HG03108 (cell line): ENCODE data around the gene ANKRD11.
"Not testable (repeated sequence)": the region's sequence is repeated elsewhere in the genome, so short reads cannot be mapped to it uniquely, and the experiment has no call there.

Source experiments
- ATAC-seq: cut with Tn5 transposase; IDR thresholded peaks from one replicate; pipeline ENCODE4 v1.9.1; 2021; ENCODE audit warnings: moderate library complexity; ENCODE audit not compliant: unreplicated experiment

Gene ANKRD11

GRCh38 chr16:89318871-89319630, 171.3 kb downstream of the ANKRD11 start:
- ATAC-seq: no peak

DNA sequence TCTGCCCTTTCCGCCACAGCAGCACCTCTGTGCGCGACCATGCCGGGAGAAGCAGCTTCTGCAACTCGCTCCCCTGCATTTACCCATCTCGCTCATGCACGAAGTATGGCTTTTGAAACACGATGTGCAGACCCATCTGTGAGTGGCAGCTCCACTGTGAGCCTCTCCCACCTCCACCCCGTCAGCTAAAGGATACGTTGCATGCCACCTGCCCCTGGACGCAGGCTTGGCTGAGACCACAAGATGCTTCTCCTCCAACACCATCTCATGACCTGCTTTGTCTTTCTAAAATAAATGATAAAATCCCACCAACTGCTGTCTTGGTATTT, 172.0 kb downstream of the ANKRD11 start:
- no peak for ATAC-seq

- ATAC-seq: no peak
Observed at GRCh38 chr16:89317729-89318429, 172.5 kb downstream of the ANKRD11 start.

GRCh38 chr16:89317101-89317671, 173.2 kb downstream of the ANKRD11 start:
- ATAC-seq: no peak

DNA sequence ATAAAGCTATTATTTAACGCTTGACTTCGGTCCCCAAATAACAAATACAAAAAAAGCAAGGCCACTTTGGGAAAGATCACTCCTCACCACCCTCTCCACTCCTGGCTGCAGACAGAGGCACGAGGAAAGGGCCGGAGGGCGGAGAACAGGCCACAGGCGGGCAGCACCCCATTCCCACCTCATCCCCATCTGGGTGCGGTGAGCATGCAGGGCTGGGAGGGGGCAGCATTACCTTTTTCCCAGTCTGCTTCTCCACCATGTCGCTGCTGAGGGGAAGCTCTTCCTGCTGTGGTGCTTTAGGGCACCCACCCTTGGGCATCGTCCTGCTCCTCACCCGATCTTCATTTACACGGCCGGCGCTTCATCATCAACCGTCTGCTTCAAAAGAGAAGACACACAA, 173.7 kb downstream of the ANKRD11 start:
- ATAC-seq: no peak

- peak; percentile 57 for ATAC-seq
Observed at GRCh38 chr16:89315791-89316581, 174.4 kb downstream of the ANKRD11 start.

DNA sequence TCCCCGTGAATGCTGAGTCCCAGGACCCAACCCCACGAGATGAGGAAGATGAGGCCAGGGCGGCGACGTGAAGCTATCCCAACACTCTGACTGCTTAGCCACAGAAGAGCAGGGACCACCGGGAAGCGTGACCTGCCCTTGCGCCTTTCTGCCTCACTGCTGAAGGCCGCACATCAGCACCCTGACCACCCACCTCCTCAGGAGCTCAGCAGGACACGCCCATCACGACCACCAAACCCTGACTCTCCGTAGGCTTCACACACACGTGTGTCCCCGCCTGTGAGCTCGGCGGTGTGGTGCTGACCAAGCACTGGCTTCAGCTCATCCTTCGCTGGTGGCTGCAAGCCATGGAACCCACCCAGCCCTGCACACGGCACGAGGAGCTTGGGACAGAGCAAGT, 175.1 kb downstream of the ANKRD11 start:
- ATAC-seq: no peak

- no peak for ATAC-seq
Observed at GRCh38 chr16:89314854-89315253, 175.5 kb downstream of the ANKRD11 start.

GRCh38 chr16:89314357-89314756, 176.0 kb downstream of the ANKRD11 start:
- no peak for ATAC-seq

GRCh38 chr16:89313583-89313982, 176.8 kb downstream of the ANKRD11 start:
- no peak for ATAC-seq

- ATAC-seq: no peak
Observed at GRCh38 chr16:89312598-89313299, 177.6 kb downstream of the ANKRD11 start.

DNA sequence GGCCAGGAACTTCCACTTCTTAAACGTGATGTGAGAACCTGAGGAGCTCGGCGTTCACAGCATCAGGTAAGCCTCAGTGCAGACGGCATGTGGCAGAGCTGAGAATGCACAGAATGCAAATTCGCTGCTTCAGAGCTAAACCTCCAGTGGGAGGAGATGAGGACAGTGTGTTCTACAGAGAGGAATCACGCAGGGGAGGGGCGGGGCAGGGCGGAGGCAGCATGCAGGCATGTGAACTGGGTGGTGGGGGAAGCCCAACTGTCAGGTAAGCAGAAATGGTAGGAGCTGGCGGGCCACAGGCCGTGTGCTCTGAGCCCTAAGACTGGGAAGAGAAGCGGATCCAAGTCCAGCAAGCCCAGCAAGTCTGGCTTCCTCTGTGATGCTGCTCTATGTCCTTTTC, 178.2 kb downstream of the ANKRD11 start:
- ATAC-seq: no peak

DNA sequence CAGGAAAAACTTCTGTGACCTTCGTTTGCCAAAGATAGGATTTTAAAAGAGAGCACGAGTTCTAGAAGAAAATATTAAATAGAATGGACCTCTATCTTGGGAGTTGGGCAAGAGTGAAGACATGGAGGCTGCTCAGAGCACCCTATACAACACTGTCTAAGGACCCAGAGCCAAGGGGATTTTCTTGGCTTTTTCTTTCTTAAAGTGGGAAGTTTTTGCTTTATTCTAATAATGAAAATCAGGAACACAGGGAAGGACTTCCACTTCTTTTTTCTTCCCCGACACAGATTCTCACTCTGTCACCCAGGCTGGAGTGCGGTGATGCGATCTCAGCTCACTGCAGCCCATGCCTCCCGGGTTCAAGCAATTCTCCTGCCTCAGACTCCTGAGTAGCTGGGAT, 178.7 kb downstream of the ANKRD11 start:
- no peak for ATAC-seq

GRCh38 chr16:89309438-89310122, 180.8 kb downstream of the ANKRD11 start:
- no peak for ATAC-seq

- ATAC-seq: no peak
Observed at GRCh38 chr16:89308391-89309333, 181.7 kb downstream of the ANKRD11 start.

DNA sequence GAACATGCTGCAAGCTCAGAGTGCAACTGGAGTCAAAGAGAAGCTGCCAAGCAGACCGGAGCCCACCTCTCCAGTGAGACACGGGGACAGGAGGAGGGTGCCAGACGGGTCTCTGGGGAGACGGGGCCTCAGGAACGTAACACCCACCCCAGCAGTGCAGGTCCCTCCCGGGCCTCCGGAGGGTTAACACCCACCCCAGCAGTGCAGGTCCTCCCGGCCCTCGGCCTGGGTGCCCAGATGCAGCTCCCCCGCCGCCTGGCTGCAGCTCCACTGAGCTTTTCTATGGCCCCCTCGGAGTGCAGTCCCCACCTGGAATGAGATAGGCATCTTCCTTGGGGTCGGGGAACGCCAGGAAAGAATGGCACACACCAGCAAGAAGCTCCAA, 182.9 kb downstream of the ANKRD11 start:
- ATAC-seq: no peak

DNA sequence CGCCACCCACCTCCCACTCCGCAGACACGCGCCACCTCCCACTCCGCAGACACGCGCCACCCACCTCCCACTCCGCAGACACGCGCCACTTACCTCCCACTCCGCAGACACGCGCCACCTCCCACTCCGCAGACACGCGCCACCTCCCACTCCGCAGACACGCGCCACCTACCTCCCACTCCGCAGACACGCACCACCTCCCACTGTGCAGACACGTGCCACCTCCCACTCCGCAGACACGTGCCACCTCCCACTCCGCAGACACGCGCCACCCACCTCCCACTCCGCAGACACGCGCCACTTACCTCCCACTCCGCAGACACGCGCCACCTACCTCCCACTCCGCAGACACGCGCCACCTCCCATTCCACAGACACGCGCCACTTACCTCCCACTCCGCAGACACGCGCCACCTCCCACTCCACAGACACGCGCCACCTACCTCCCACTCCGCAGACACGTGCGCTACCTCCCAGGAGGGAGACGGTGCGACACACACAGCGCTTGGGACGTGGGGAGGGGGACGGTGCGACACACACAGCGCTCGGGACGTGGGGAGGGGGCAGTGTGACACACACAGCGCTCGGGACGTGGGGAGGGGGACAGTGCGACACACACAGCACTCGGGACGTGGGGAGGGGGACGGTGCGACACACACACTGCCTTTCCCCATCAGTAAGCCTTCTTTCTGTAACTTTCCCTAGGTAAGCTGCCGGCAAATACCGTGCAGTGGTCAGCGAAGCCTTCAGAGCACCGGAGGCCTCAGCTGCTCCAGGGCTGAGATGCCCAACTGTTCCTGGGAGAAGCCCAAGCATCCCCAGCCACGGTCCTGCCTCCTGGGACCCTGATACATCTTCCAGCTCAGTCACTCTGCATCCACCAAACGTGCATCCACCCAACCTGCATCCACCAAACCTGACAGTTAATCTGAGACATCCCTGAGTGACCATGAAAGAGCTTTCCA, 183.6 kb downstream of the ANKRD11 start:
- not testable (repeated sequence) for ATAC-seq
